ENCODE results near the gene ADD2. TPM values are rescaled to one million over a fixed set of nuclear protein-coding genes. Genes with fewer than 3 reads are reported as not detected.
"Not testable (repeated sequence)": the region's sequence is repeated elsewhere in the genome, so short reads cannot be mapped to it uniquely, and the experiment has no call there.

The ADD2 gene
- total RNA-seq, 4 donors from 2014 or later = 3.2 to 4.8 (median 4.3) TPM

- no peak for TF ChIP-seq CTCF (IDR thresholded peaks at IDR 0.05)
- DNase-seq (ENCODE audit: low spot score) (no peak), ATAC-seq (ENCODE audit: low FRiP score) (no peak)
Measured at GRCh38 chr2:70743677-70744076, 24.3 kb downstream of the ADD2 start.

- TF ChIP-seq CTCF (IDR thresholded peaks at IDR 0.05) = no peak
Measured at GRCh38 chr2:70743068-70743467, 24.9 kb downstream of the ADD2 start.

GRCh38 chr2:70739492-70739891 lies 28.5 kb downstream of the ADD2 start:
- DNase-seq (ENCODE audit: low spot score); ATAC-seq (ENCODE audit: low FRiP score): not testable (repeated sequence)

More at GRCh38 chr2:70743068-70743467, 24.9 kb downstream of the ADD2 start:
- no peak for ATAC-seq (ENCODE audit: low FRiP score)
- DNase-seq (ENCODE audit: low spot score) = no peak

- ATAC-seq (ENCODE audit: low FRiP score) (no peak), DNase-seq (ENCODE audit: low spot score) (no peak)
- TF ChIP-seq CTCF (IDR thresholded peaks at IDR 0.05) = no peak
Measured at GRCh38 chr2:70738159-70738558, 29.8 kb downstream of the ADD2 start.

- no peak for TF ChIP-seq CTCF (IDR thresholded peaks at IDR 0.05)
- DNase-seq (ENCODE audit: low spot score) (no peak), ATAC-seq (ENCODE audit: low FRiP score) (no peak)
Measured at GRCh38 chr2:70735071-70735470, 32.9 kb downstream of the ADD2 start.

- no peak for TF ChIP-seq CTCF (IDR thresholded peaks at IDR 0.05)
- ATAC-seq (ENCODE audit: low FRiP score) = no peak
- DNase-seq (ENCODE audit: low spot score) = no peak
Measured at GRCh38 chr2:70733646-70734180, 34.3 kb downstream of the ADD2 start.

- no peak for TF ChIP-seq CTCF (IDR thresholded peaks at IDR 0.05)
- no peak for ATAC-seq (ENCODE audit: low FRiP score)
- DNase-seq (ENCODE audit: low spot score) = no peak
Measured at GRCh38 chr2:70732766-70733645, 35.0 kb downstream of the ADD2 start.

All from omental fat pad (tissue), 4 donors.